Sigmoid colon (tissue), 7 donors: Measurements from ENCODE around the gene TRDMT1. TPM values are rescaled to one million over a fixed set of nuclear protein-coding genes. Genes with fewer than 3 reads are reported as not detected.

Experiments used
- DNase-seq: peaks from one replicate; pipeline ENCODE4 v3.0.0-alpha.2; 2019
- H3K27ac ChIP-seq, 4 donors: fragments of 200-600 bp; sonication (generic); one replicate each; pipeline ENCODE4 v1.5.1; 2016 to 2019; ENCODE audit warnings: mild to moderate bottlenecking in 1 of 4
- H3K27me3 ChIP-seq, 3 donors: fragments of 200-600 bp; sonication (generic); one replicate each; pipeline ENCODE4 v1.5.1; 2019; ENCODE audit warnings: mild to moderate bottlenecking in 1 of 3
- H3K36me3 ChIP-seq, 4 donors: fragments of 200-600 bp; sonication (generic); one replicate each; pipeline ENCODE4 v1.5.1; 2016 to 2019
- H3K4me1 ChIP-seq, 4 donors: fragments of 200-600 bp; sonication (generic); one replicate each; pipeline ENCODE4 v1.5.1; 2017 to 2019
- H3K4me3 ChIP-seq, 4 donors: fragments of 200-600 bp; sonication (generic); one replicate each; pipeline ENCODE4 v1.5.1; 2017 to 2019; ENCODE audit warnings: mild to moderate bottlenecking in 2 of 4, moderate library complexity in 1 of 4
- H3K9me3 ChIP-seq, 4 donors: fragments of 200-600 bp in 3 of 4; sonication (generic) in 3 of 4; one replicate each; pipeline versions ENCODE4 v1.5.1 to v1.6.1; 2013 to 2019
- EP300 ChIP-seq, 4 donors: sonication (generic); formaldehyde crosslinking; IDR thresholded peaks; one replicate each; pipeline ENCODE4 v1.6.1; 2017; ENCODE audit warnings: antibody characterized with exemption in 4 of 4
- POLR2A ChIP-seq, 2 donors: fragments of 450-650 bp; IDR thresholded peaks; one replicate each; pipeline ENCODE4 v1.6.1; 2016; ENCODE audit warnings: antibody characterized with exemption in 2 of 2, mild to moderate bottlenecking in 2 of 2, moderate library complexity in 2 of 2
- POLR2AphosphoS5 ChIP-seq, 4 donors: sonication (generic); formaldehyde crosslinking; IDR thresholded peaks; one replicate each; pipeline ENCODE4 v1.6.1; 2017; ENCODE audit warnings: antibody characterized with exemption in 4 of 4
- WGBS, 2 donors: extraction: QIAGEN DNeasy Blood & Tissue Kit; methylation state at CpG; one replicate each; pipeline ENCODE4 v1.1.7; 2013; 5-methylcytosine and 5-hydroxymethylcytosine counted together
- intact Hi-C: fragments of 100-400 bp; cut with DNase I; formaldehyde crosslinking; loops from one replicate; pipeline ENCODE4 v1.15.1; 2023
- polyA plus RNA-seq, 3 donors: library from polyadenylated mRNA; stranded (reverse); fragments of 200-250 nt; gene quantifications; one replicate each; pipeline ENCODE4 v1.2.3, GENCODE V29; 2013
- total RNA-seq, 4 donors: library from RNA; depleted of rRNA; stranded (reverse); fragments of >200 nt; gene quantifications; one replicate each; pipeline ENCODE4 v1.1.0, GENCODE V29; 2016
- TF ChIP-seq, protein P1 (sequence below), 4 experiments: fragments of 450-650 bp in 3 of 4; fragments of 200-600 bp in 1 of 4; IDR thresholded peaks; one replicate each; pipeline ENCODE4 v1.5.1; 2016 to 2019; ENCODE audit warnings: antibody characterized with exemption in 4 of 4, mild to moderate bottlenecking in 3 of 4, moderate library complexity in 2 of 4
- donor health status: healthy with polysubstance abuse.
- donor health status: Bipolar disorder and iron deficiency.
- donor health status: healthy.

Gene TRDMT1
- total and polyA plus RNA-seq, 7 donors = 1.2 to 13.6 (median 7.5) TPM

DNA sequence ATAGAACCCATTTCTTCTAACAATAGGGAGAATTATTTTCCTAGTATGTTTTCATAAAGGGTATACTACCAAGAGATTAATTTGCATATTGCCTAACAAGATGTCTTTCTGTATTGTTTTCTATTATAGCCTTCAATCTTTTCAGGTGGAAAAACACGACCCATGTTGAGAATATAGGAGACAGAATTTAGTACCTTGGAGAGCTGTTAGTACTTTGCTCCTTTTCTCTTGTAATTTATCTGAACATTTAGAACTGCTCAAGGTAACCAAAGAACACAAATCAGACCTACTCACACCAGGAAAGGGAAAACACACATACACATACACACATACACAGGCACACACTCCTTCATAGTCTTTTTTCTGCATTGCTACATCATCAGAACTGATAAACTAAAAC lies 7.8 kb upstream of the TRDMT1 start:
- intact Hi-C loops = no loop called here

DNA sequence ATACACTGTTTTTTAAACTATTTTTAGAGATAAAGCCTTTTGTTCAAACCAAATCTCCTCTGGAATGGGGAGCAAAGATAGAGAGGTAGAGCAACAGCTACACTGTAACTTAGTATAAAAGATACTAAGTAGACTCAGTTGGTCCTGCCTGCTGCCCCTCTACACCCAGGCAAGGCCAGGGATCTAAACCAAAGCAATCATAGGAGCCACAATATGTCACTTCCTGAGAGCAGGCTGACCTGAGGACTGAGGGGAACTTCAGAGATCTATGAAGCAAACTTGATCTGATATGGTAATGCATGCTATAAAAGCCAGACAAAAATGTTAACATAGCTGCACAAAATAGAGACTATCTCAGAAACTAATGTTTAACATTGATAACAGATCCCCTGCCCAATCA lies 7.0 kb upstream of the TRDMT1 start:
- no peak for DNase-seq
- Histone ChIP-seq H3K36me3 (no peaks in the 10 kb centered on the region), H3K4me1 (no peaks in the 10 kb centered on the region), H3K4me3 (no peak overlapping the region), H3K27ac (no peak overlapping the region), H3K9me3 (no peaks in the 10 kb centered on the region), H3K27me3 (no peaks in the 10 kb centered on the region)
- intact Hi-C loops = no loop called here
- no peak for TF ChIP-seq POLR2AphosphoS5 (IDR thresholded peaks at IDR 0.05)
- TF ChIP-seq EP300 (IDR thresholded peaks at IDR 0.05) = no peak
- no peak for TF ChIP-seq POLR2A (IDR thresholded peaks at IDR 0.05)
- TF ChIP-seq, protein P1, sequence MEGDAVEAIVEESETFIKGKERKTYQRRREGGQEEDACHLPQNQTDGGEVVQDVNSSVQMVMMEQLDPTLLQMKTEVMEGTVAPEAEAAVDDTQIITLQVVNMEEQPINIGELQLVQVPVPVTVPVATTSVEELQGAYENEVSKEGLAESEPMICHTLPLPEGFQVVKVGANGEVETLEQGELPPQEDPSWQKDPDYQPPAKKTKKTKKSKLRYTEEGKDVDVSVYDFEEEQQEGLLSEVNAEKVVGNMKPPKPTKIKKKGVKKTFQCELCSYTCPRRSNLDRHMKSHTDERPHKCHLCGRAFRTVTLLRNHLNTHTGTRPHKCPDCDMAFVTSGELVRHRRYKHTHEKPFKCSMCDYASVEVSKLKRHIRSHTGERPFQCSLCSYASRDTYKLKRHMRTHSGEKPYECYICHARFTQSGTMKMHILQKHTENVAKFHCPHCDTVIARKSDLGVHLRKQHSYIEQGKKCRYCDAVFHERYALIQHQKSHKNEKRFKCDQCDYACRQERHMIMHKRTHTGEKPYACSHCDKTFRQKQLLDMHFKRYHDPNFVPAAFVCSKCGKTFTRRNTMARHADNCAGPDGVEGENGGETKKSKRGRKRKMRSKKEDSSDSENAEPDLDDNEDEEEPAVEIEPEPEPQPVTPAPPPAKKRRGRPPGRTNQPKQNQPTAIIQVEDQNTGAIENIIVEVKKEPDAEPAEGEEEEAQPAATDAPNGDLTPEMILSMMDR (IDR thresholded peaks at IDR 0.05) = no peak

More for the DNA sequence above, 7.8 kb upstream of the TRDMT1 start:
- WGBS, 2 donors = 61 to 71% methylated on average over 1 of the region's 1 CpG
- H3K4me1 ChIP-seq = no peaks in the 10 kb centered on the region
- no peak overlapping the region for H3K27ac ChIP-seq
- no peaks in the 10 kb centered on the region for H3K9me3 ChIP-seq
- no peaks in the 10 kb centered on the region for H3K27me3 ChIP-seq
- no peak for DNase-seq
- TF ChIP-seq POLR2AphosphoS5 (IDR thresholded peaks at IDR 0.05) (no peak), EP300 (IDR thresholded peaks at IDR 0.05) (no peak), POLR2A (IDR thresholded peaks at IDR 0.05) (no peak)
- TF ChIP-seq, protein P1 (IDR thresholded peaks at IDR 0.05) = no peak
- H3K36me3 ChIP-seq = no peaks in the 10 kb centered on the region
- no peak overlapping the region for H3K4me3 ChIP-seq

DNA sequence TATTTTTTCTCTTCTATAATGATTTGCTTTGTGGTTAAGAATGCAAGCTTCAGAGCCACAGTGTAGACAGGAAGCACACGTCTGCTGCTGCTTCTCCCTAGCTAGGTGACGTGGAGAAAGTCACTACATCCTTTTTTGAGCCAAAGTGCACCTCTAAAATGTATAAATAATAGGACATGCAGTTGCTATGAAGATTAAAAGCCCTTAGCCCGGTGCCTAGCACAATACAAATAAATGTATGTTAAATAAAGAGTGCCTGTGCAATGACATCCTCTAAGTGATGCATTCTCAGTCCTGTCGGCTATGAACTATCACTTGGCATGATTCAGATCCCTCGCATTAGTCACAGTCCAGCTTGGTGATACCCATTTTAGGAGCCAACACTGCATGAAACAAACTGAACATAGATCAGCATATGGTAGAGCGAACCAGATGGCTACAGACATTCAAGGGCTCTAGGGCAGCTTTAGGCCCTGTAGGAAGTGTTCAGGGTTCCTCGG lies 4.8 kb upstream of the TRDMT1 start:
- H3K4me1 ChIP-seq = peaks cover 3 to 5% (median 4%) of the 10 kb centered on the region in 4 donors
- no peak overlapping the region for H3K4me3 ChIP-seq
- no peaks in the 10 kb centered on the region for H3K9me3 ChIP-seq
- no peaks in the 10 kb centered on the region for H3K36me3 ChIP-seq
- no peak for DNase-seq
- TF ChIP-seq POLR2AphosphoS5 (IDR thresholded peaks at IDR 0.05) (no peak), POLR2A (IDR thresholded peaks at IDR 0.05) (no peak), EP300 (IDR thresholded peaks at IDR 0.05) (no peak)
- TF ChIP-seq, protein P1 (IDR thresholded peaks at IDR 0.05) = no peak
- 60 to 79% methylated on average over 7 of the region's 7 CpGs for WGBS, 2 donors
- intact Hi-C loops = no loop called here
- H3K27ac ChIP-seq = no peak overlapping the region
- H3K27me3 ChIP-seq = no peaks in the 10 kb centered on the region

DNA sequence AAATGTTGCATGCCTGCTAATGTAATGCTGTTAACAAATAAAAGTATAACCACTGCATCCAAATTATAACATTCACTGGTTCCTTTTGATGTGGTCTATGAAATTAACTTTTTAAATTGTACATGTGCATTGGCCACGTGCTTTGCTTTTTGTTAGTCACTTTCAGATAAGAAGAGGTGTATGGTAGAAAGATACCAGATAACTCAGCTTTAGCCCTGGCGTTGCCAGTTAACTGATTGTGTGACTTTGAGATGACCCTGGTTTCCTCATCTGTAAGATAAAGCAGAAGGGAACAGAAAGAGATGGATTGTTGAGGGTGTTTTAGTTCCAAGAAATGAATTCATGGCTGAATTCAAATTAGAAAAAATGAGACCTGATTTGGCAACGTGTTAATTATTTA lies 1.9 kb upstream of the TRDMT1 start:
- no peak overlapping the region for H3K27ac ChIP-seq
- TF ChIP-seq POLR2AphosphoS5 (IDR thresholded peaks at IDR 0.05) (no peak), EP300 (IDR thresholded peaks at IDR 0.05) (no peak), POLR2A (IDR thresholded peaks at IDR 0.05) (no peak)
- TF ChIP-seq, protein P1 (IDR thresholded peaks at IDR 0.05) = no peak
- no peaks in the 10 kb centered on the region for H3K9me3 ChIP-seq
- 40 to 63% methylated on average over 3 of the region's 3 CpGs for WGBS, 2 donors
- H3K27me3 ChIP-seq = no peaks in the 10 kb centered on the region
- H3K4me3 ChIP-seq = no peak overlapping the region
- intact Hi-C loops = no loop called here
- no peak for DNase-seq
- no peaks in the 10 kb centered on the region for H3K36me3 ChIP-seq
- H3K4me1 ChIP-seq = peaks cover 3 to 15% (median 10%) of the 10 kb centered on the region in 4 donors

DNA sequence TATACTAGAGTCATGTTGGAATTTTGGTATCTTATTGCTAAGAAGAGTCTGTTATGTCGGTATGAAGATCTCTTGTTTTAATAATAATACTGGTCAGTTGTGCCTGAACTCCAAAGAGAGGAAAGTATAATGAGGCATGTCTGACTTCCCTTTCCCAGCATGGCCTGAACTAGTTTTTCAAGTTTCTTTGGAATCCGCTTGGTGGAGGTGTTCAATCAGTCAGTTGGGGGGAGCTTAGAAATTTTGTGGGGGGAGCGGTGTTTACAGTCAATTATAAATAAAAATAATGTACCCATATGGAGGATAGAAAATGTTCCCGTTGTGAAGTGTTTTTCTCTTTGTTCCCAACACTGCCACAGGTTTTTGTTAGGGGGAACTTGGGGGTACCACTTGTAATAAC lies 1.5 kb upstream of the TRDMT1 start:
- H3K27me3 ChIP-seq = no peaks in the 10 kb centered on the region
- no peak overlapping the region for H3K4me3 ChIP-seq
- TF ChIP-seq, protein P1 (IDR thresholded peaks at IDR 0.05) = no peak
- no peak for TF ChIP-seq POLR2AphosphoS5 (IDR thresholded peaks at IDR 0.05)
- no peak for TF ChIP-seq EP300 (IDR thresholded peaks at IDR 0.05)
- no peak for TF ChIP-seq POLR2A (IDR thresholded peaks at IDR 0.05)
- 92 to 93% methylated on average over 4 of the region's 4 CpGs for WGBS, 2 donors
- no peaks in the 10 kb centered on the region for H3K36me3 ChIP-seq
- DNase-seq = no peak
- peaks cover 3 to 15% (median 10%) of the 10 kb centered on the region in 4 donors for H3K4me1 ChIP-seq
- intact Hi-C loops = no loop called here
- no peaks in the 10 kb centered on the region for H3K9me3 ChIP-seq
- H3K27ac ChIP-seq = no peak overlapping the region
